CD4-positive, alpha-beta T cell treated with Interleukin-15 for 1 hour (primary cell): ENCODE data around the gene SYNE2.
A peak's percentile ranks its signal among the peaks of the same experiment; 100 is the strongest.

Source experiments
- DNase-seq: peaks from one replicate; pipeline ENCODE4 v3.0.0-alpha.2; 2020

SYNE2 gene

GRCh38 chr14:63910583-63911363 lies 58.0 kb downstream of the SYNE2 start:
- no peak for DNase-seq

- DNase-seq = no peak
Measured at GRCh38 chr14:63911404-63911803, 58.6 kb downstream of the SYNE2 start.

GRCh38 chr14:63912286-63912685 lies 59.5 kb downstream of the SYNE2 start:
- DNase-seq = no peak

DNA sequence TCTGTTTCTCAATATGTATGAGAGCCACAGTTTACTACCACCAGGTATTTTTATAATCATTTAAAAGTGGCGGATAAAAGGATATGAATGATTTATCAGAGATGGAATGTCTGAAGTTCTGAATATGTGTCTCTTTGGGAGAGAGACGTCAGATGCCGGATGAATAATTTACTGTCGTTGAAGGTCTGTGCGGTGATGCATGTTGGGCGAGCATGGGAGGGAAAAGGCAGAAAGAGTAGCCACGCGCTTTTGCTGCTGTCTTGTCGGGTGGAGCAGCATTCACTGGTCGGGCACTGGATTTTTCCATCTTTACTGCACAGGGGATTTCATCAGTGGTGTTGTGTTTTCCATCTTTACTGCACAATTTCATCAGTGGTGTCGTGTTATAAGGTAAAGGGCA lies 65.6 kb downstream of the SYNE2 start:
- no peak for DNase-seq

DNA sequence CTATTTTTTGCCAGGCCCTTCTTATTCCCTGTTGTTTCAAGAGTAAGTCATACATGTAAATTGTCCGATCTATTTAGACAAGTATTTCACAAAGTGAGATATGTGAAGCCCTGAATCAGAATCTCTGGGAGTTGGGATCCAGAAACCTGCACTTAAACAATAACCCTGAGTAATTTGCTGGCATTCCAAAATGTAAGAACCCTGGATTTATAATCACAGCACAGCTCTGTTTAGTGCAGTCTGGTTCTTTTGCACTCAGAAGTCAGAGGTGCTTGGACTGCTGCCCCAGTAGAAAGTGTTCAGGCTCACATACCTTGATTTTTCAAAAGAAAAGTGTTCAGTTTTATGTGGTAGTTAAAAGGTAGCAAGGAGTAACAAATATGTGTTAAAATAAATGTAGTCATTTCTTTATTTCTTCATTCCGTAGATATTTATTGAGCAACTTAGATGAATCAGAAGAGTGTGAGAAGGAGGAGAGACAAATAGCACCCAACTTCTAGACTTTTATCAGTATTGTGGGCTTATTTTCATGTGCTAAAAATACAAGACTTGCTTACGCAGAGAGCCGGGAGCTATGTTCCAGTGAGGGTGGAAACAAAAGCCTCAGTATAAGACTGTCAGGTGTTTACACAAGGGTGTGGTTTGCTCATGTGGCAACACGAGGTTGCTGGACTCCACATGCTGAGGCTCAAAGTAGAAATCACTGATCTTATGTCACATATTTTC lies 70.1 kb downstream of the SYNE2 start:
- DNase-seq = no peak

DNA sequence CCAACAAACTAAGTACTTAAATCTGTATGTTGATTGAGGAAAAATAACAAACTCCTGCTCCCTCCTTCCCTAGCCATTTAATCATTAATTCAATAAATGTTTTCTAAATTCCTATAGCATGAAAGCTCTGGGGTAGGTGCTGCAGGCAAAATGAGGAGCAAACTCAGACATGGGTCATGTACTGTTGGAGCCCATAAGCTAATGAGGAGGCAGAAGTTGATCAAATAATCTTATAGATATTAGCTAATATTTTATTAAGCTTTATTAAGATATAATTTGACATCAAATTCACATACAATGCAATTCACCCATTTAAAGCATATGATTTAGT lies 70.6 kb downstream of the SYNE2 start:
- no peak for DNase-seq

DNA sequence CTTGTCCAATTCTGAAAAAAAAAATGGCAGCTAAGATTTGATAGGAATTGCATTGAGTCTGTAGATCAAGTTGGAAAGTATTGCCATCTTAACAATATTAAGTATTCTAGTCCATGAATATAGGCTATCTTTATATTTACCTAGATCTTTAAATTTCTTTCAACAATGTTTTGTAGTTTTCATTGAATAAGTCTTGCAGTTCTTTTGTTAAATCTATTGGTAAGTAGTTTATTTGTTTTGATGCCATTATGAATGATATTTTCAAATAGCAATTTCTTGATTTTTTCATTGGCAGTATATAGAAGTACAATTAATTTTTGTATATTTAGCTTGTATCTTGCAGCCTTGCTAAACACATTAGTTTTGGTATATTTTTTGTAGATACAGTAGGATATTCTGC lies 71.6 kb downstream of the SYNE2 start:
- DNase-seq = no peak

DNA sequence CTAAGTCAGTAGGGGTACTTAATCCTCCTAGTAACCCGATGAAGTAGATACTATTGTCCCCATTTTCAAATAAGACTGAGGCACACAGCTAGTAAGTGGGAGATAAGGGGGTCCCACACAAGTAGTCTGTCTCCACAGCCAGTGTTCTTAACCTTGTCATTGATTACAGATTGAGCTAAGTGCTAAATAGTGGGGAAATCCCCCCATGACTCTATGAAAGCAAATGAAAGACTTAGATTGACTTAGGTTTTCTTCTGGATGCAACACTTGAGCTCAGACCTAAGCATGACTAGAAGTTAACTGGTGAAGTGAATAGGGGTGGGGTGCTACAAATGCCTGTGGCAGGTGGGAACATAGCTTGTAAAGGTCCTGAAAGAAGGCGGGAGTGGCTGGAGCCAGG lies 73.8 kb downstream of the SYNE2 start:
- no peak for DNase-seq

DNA sequence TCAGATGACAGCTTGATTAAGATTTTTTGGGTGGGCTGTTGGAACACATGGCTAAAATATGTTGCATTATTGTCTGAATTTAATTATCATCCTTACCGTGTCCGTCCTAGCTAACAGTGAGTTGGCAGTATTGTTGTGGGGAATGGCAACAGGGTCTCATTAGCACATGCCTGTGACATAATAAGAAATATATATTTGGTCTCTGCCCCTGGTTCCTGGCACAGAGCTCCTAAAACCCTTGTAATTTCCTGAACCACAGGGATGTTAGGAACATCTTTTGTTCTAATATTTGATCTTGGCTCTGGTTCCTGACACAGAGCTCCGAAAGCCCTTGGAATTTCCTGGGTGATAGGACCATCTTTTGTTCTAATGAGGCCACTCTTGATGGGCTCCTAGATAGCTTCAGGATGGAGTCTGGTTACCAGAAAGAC lies 76.0 kb downstream of the SYNE2 start:
- DNase-seq = no peak

DNA sequence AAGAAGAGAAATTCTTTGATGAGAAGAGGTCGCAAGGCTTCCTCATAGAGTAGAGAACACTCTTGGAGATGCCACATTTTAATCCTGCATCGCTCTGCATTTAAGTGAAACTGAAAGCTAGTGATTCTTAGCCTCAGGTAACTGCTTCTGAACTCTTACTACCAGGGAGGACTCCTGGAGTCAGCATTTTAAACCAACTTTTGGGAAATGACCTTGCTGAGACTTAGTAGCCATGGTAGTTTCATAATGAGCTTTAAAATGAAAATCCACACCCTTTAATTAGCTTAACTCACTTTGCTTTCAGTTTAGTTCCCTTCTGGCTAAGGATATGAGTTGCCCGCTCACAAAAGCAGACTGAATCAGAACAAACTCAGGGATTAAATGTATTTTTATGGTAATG lies 80.3 kb downstream of the SYNE2 start:
- DNase-seq = no peak

- no peak for DNase-seq
Measured at GRCh38 chr14:63933711-63934110, 80.9 kb downstream of the SYNE2 start.

GRCh38 chr14:63938198-63939005 lies 85.6 kb downstream of the SYNE2 start:
- DNase-seq = peak; percentile 24

- DNase-seq = no peak
Measured at GRCh38 chr14:63939006-63939270, 86.1 kb downstream of the SYNE2 start.

- DNase-seq = no peak
Measured at GRCh38 chr14:63940387-63940786, 87.6 kb downstream of the SYNE2 start.

DNA sequence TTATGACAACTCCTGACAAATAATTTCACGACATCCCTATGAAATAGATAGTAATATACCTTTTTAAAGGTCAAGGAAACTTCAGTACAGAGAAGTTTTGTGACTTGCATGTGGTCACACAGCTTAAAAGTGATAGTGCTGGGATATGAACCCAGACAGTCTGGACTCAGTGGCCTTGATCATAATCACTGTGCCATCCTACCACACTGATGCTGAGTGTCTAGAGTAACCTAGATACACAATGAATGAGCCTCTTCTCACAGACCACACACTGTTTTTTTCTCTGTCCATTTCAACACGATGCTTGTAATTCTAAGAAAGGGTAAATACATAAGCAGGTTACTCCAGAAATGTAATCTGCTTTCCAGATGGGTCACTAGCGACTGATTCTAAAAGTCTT lies 88.2 kb downstream of the SYNE2 start:
- no peak for DNase-seq

- no peak for DNase-seq
Measured at GRCh38 chr14:63949696-63950095, 96.9 kb downstream of the SYNE2 start.

- no peak for DNase-seq
Measured at GRCh38 chr14:63951021-63951420, 98.2 kb downstream of the SYNE2 start.

DNA sequence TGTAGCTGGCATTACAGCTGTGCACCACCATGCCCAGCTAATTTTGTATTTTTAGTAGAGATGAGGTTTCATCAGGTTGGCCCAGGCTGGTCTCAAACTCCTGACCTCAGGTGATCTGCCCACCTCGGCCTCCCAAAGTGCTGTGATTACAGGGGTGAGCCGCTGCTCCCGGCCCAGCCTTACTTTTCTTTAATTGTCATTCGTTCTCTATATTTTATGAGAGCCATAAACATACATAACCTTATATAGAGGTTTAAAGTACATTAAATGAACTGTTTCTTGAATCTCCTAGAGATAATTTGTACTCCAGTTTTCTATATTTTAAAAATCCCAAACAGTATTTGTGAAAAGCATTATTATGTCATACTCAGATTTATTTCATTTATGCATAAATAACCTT lies 98.6 kb downstream of the SYNE2 start:
- no peak for DNase-seq

DNA sequence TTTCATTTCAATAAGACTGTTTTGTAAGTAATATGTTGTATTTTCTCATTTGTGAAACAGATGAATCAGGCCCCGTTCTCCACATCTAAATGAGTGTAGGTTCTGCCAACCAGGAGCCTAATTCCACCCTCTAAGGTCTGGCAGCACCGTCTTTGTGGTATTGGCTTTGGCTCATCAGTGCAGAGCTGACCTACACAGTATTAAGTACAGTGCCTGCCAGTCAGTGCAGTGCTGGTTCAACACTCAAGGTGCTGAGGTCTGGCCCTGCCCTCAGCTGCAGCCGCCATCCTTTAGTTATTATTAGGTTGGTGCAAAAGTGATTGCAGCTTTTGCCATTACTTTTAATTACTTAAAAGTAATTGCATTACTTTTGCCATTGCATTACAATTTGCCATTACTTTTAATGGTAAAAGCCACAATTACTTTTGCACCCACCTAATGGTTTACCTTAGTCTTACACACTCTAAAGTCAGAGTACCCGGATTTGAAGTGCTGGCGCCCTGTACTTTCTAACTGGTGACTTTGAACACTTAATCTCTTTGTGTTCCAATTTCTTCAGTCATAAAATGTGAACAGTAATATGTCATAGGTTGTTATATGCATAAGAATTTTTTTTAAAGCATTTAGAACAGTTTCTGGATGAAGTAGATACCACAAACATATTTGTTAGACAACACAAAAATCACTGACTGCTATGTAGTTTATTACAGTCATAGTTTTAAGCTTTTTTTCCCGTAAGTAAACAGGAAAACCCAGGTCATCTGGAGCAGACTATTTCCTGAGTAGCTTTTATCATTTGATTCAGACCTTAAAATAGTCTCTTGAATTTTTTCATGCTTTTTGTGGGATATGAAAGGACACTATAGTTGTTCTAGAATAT lies 99.5 kb downstream of the SYNE2 start:
- no peak for DNase-seq

GRCh38 chr14:63952933-63953437 lies 100.2 kb downstream of the SYNE2 start:
- DNase-seq = no peak

- DNase-seq = no peak
Measured at GRCh38 chr14:63956326-63956725, 103.5 kb downstream of the SYNE2 start.

DNA sequence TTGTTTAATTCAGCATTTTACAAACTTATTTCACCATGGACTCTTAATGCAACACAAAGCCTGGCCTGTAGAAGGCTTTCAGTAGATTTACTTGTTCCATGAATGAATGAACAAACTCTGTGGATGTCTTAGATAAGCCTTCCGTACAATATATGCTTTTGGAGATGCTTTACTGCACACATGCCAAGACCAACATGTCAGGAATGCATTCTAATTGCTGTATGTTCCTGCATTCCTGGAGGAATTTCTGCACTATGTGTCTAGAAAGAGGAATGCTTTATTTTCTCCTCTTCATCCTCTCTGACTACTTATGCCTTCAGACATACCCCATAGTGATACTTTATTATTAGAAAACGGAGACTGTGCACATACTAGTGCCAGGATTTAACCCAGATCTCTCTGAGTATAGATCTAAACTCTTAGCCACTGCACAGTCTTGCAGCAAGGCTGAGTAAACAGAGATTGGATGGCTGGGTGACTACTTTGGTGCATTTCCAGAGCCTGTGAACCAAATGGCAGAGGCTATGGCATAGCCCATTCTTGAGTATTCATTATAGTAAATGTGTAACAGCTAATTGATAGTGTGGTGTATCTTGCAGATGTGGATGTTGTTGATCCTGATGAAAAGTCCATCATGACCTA lies 108.2 kb downstream of the SYNE2 start:
- DNase-seq = no peak
